Activated gamma-delta T cell treated with anti-CD3 and anti-CD28 coated beads, Interleukin-2, amount 50 U/mL, for 16 hours (primary cell): ENCODE data around the gene NWD2.
"Not testable (repeated sequence)": the region's sequence is repeated elsewhere in the genome, so short reads cannot be mapped to it uniquely, and the experiment has no call there.

ENCODE experiments used
- DNase-seq: peaks from one replicate; pipeline ENCODE4 v3.0.0-alpha.2; 2020; ENCODE audit warnings: low read depth

The NWD2 gene

DNA sequence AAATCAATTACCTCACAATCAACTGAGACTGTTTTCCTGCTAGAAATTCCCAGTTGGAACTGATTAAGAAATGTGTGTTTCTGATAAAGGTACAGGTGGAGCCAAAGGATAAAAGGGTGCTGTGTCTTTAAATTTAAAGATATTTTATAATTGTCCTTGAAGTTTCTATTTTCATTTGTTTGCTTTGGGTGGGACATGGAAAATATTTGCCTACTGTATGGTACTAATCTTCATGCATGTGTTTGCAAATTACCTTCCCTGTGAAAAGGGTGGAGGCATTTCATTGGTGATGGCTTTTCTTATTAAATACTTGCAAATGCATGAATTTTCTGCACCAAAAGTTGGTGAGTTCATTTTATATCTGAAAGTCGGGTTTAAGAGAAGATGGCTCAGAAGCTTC is 225.7 kb downstream of the NWD2 start:
- DNase-seq = no peak

GRCh38 chr4:37471093-37471492 is 226.6 kb downstream of the NWD2 start:
- DNase-seq = no peak

GRCh38 chr4:37471971-37472370 is 227.4 kb downstream of the NWD2 start:
- DNase-seq = no peak

GRCh38 chr4:37473807-37474206 is 229.3 kb downstream of the NWD2 start:
- DNase-seq = no peak

DNA sequence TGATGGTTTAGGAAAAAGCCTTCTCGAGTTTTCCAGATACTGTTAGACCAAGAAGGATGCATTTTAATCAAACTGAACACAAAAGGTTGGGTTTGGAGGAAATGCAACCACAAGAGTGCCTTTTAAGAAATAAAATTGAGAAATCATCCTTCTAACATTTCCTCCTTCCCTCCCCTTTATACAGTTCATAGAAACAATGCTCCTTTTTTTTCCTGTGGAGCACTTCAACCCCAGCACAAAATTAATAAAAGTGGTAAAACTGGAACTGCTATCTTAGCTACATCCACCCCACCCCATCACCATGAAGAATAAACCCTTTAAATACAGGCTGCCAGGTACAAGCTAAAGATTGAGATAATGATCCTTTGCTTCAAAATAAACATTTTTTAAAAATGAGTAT is 230.5 kb downstream of the NWD2 start:
- DNase-seq = no peak

- DNase-seq = no peak
Measured at GRCh38 chr4:37475776-37476175, 231.2 kb downstream of the NWD2 start.

DNA sequence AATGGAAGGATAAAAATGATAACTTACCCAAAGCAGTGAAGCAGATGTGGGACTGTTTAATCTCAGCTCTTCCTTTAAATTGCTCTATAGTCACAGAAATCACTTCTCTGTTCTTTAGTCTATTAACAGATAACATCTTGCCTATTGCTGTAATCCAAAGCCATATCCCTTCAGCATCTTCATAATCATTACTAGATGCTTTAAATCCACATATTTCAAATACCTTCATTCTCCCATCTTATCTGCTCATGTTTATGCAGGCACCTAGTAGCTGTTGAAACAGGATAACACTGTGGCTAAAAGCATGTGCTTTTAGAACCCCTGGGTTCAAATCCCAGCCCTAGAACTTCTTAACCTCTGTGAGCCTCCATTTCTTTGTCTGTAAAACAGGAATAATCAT is 231.7 kb downstream of the NWD2 start:
- DNase-seq = no peak

- no peak for DNase-seq
Measured at GRCh38 chr4:37476691-37477090, 232.1 kb downstream of the NWD2 start.

- DNase-seq = no peak
Measured at GRCh38 chr4:37477126-37477525, 232.6 kb downstream of the NWD2 start.

DNA sequence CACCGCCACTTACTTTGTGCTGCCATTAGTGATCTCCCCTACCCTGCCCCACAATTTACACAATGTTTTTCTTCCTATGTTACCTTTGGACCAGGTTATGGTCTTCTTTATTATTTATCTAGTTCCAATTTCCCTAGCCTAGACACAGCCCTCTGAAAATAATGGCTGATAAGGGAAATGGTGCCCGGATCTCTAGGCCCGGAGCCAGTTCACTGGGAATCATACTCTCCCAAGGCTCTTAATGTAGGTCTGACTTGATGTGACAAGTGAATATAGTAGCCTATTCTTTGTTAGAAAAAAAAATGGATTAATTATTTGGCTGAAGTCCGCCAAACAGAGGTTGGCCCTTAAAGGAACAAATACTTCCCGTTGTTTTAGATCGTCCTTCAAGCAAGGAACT is 233.6 kb downstream of the NWD2 start:
- DNase-seq = no peak

DNA sequence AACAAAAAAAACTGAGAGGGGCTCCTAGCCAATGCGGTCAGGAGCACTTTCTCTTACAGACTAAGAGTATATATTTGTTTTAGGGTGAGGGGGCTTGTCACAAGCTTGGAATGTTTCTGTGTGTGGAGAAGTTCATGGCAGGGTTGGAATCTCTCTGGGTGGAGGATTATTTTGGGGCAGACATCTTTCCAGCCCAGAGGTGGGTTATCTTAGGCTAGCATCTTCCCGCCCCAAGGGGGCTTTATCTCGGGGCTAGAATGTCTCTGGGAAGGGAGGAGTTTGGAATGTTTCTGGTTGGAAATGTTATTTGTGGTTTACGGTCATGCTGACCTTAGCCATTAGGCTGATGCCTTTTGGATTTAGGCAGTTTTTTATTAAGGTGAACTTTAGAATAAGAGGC is 236.0 kb downstream of the NWD2 start:
- DNase-seq = no peak

GRCh38 chr4:37481547-37482122 is 237.1 kb downstream of the NWD2 start:
- no peak for DNase-seq

GRCh38 chr4:37482236-37482913 is 237.8 kb downstream of the NWD2 start:
- no peak for DNase-seq

GRCh38 chr4:37483610-37484009 is 239.1 kb downstream of the NWD2 start:
- no peak for DNase-seq

DNA sequence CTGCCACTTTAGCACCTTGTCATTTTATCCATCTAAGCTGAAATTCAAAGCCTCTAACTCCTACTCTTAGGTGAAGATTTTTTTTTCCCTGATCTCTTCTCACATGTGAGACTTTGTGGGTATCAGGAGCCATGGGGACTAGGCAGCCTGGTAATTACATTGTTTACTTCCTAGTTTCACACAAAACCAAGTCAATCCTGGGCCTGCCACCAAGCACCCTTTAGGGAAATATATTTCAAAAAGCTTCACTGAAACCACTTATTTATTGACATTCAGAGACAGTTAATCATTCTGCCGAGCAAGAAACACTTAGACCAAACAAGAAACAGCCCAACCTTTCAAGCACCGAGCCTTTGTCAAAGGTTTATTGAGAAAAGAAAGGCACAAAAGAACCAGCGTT is 241.6 kb downstream of the NWD2 start:
- no peak for DNase-seq

DNA sequence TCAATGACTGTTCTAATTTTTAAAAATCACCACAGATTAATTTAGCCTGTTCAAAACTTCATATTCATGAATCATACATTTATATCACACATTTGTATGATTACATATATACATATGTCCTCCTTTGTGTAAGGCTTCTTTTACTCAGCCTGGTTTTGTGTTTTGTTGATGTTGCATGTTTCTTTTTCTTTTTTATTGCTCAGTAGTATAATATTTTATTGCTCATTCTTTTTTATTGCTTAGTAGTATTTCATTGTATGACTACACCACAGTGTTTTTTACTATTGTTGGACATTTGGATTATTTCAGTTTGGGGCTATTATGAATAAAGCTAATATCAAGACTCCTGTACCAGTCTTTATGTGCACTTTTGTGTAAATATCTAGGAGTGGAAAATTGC is 243.1 kb downstream of the NWD2 start:
- DNase-seq = no peak

- no peak for DNase-seq
Measured at GRCh38 chr4:37489697-37490096, 245.2 kb downstream of the NWD2 start.

DNA sequence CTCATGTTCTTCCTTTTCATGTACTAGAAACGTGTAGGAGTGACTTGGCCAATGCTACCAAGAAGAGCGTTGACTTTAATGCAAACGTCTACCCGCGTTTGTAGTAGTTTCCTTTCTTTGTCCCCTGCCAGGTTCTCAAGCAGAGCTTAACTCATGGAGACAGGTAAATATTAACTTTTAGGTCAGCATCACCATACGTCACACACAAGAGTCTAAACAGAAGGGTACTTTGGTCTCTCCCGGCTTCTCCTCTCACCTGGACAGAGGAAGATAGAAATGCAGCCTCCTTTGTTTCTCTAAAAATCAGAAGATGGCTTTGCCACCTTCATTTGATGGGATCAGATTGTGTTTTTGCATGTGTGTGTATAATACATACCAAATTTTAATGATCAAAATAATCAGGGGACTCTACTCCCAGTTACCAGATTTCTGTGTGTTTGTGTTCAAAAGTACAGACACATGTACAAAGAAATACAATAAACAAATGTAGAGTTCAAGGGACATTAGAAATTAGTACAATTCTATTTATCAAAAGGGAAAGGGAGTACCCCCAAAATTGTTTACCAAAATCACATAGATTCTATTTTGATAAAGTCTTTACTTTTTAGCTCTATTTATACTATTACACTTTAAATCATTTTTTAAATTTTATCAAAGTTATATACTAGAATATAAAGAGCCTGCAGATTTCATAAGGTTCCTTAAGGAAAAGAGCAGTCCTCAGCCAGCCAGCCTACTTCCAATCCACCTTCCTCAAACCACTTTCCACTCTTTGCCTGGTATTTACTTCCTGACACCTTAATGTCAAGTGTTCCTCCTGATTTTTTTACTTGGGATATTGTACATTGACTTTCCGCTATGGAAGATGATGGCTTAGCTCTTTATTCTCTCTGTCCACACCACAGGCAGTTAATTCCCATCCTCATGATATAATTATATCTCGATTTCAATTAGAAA is 246.1 kb downstream of the NWD2 start:
- no peak for DNase-seq

GRCh38 chr4:37495353-37495752 is 250.8 kb downstream of the NWD2 start:
- not testable (repeated sequence) for DNase-seq
